NCI-H2107 treated with DMSO at 0.1 percent for 48 hours (cell line): Measurements from ENCODE around the gene TFF1.

Source experiments
- DNase-seq: peaks from one replicate; lab custom pipeline; 2025; ENCODE audit not compliant: unreplicated experiment; lab: John Stamatoyannopoulos, UW

The TFF1 gene

GRCh38 chr21:42398436-42399028 is 32.2 kb upstream of the TFF1 start:
- no peak for DNase-seq

- no peak for DNase-seq
These were observed 31.5 kb upstream of the TFF1 start for GRCh38 chr21:42397746-42398394.

GRCh38 chr21:42396799-42397745 is 30.7 kb upstream of the TFF1 start:
- peak; percentile 70 for DNase-seq

GRCh38 chr21:42395905-42396651 is 29.7 kb upstream of the TFF1 start, which contains the start of gene TMPRSS3:
TMPRSS3 (minus strand) TSS chr21:42396052; CDS start chr21:42395417, 635 bp downstream.
- DNase-seq, result no peak

- no peak for DNase-seq
These were observed 29.0 kb upstream of the TFF1 start for GRCh38 chr21:42395302-42395701.

GRCh38 chr21:42393443-42393950 is 27.2 kb upstream of the TFF1 start:
- DNase-seq, result no peak

GRCh38 chr21:42392731-42393442 is 26.6 kb upstream of the TFF1 start:
- DNase-seq, result no peak

GRCh38 chr21:42391297-42391696 is 25.0 kb upstream of the TFF1 start:
- DNase-seq, result no peak

GRCh38 chr21:42390696-42391095 is 24.4 kb upstream of the TFF1 start:
- DNase-seq, result no peak

GRCh38 chr21:42390193-42390592 is 23.9 kb upstream of the TFF1 start:
- DNase-seq, result no peak

GRCh38 chr21:42389449-42389835 is 23.1 kb upstream of the TFF1 start:
- DNase-seq, result no peak

GRCh38 chr21:42388740-42389448 is 22.6 kb upstream of the TFF1 start:
- DNase-seq, result no peak

GRCh38 chr21:42387843-42388340 is 21.6 kb upstream of the TFF1 start:
- DNase-seq, result no peak

GRCh38 chr21:42387164-42387563 is 20.8 kb upstream of the TFF1 start:
- no peak for DNase-seq

GRCh38 chr21:42386034-42386591 is 19.8 kb upstream of the TFF1 start:
- no peak for DNase-seq

GRCh38 chr21:42385619-42386018 is 19.3 kb upstream of the TFF1 start:
- no peak for DNase-seq

- no peak for DNase-seq
These were observed 18.7 kb upstream of the TFF1 start for GRCh38 chr21:42384989-42385388.

- peak; percentile 62 for DNase-seq
These were observed 18.0 kb upstream of the TFF1 start for GRCh38 chr21:42384156-42384945.
